PC-3 (cell line): ENCODE data around the gene RFT1. TPM values are rescaled to one million over a fixed set of nuclear protein-coding genes. Genes with fewer than 3 reads are reported as not detected.

Experiments used
- ATAC-seq: fragments of 200-7000 bp; cut with Tn5 transposase; 2 replicates; pipeline ENCODE4 v1.9.1; 2020; ENCODE audit warnings: mild to moderate bottlenecking, moderate library complexity
- BruUV-seq: library from RNA; stranded (reverse); fragments of 400-500 nt; replicated peaks from 2 replicates; lab custom pipeline; 2021; lab: Mats Ljungman, UMichigan
- CTCF ChIA-PET: fragments of 300-600 bp; sonication (Branson Sonifier 250); formaldehyde crosslinking; loops from one replicate; lab custom pipeline; 2022; ENCODE audit warnings: antibody characterized with exemption; lab: Charles Lee
- POLR2A ChIA-PET: fragments of 300-600 bp; sonication (Branson Sonifier 250); formaldehyde crosslinking; loops from one replicate; lab custom pipeline; 2022; ENCODE audit warnings: antibody characterized with exemption; ENCODE audit not compliant: unreplicated experiment; lab: Charles Lee
- DNase-seq: peaks from one replicate; pipeline ENCODE4 v3.0.0-alpha.2; 2015
- H2AFZ ChIP-seq: fragments of 300-600 bp; sonication (generic); 2 replicates; pipeline ENCODE4 v1.6.0; 2016; ENCODE audit warnings: antibody characterized with exemption, low read length
- H3F3A ChIP-seq: fragments of 300-600 bp; sonication (generic); one replicate; pipeline ENCODE4 v1.6.0; 2017; ENCODE audit warnings: antibody characterized with exemption, low read length, control low read depth, mild to moderate bottlenecking; ENCODE audit not compliant: unreplicated experiment
- H3K27ac ChIP-seq: fragments of 300-600 bp; sonication (generic); 2 replicates; pipeline ENCODE4 v1.5.1; 2016; ENCODE audit warnings: mild to moderate bottlenecking, low read length
- H3K27me3 ChIP-seq: fragments of 300-600 bp; sonication (generic); 2 replicates; pipeline ENCODE4 v1.6.1; 2016; ENCODE audit warnings: low read length, mixed read lengths
- H3K36me3 ChIP-seq: fragments of 300-600 bp; sonication (generic); 2 replicates; pipeline ENCODE4 v1.6.1; 2016; ENCODE audit warnings: low read depth, mixed run types, low read length, mixed read lengths
- H3K4me1 ChIP-seq: fragments of 300-600 bp; sonication (generic); 2 replicates; pipeline ENCODE4 v1.5.1; 2016; ENCODE audit warnings: low read length; ENCODE audit not compliant: insufficient read depth
- H3K4me2 ChIP-seq: fragments of 300-600 bp; sonication (generic); 2 replicates; pipeline ENCODE4 v1.6.0; 2016; ENCODE audit warnings: low read length
- H3K4me3 ChIP-seq: fragments of 300-600 bp; sonication (generic); 2 replicates; pipeline ENCODE4 v1.5.1; 2016; ENCODE audit warnings: mild to moderate bottlenecking, low read length, mixed read lengths
- H3K79me2 ChIP-seq: fragments of 300-600 bp; sonication (generic); 2 replicates; pipeline ENCODE4 v1.6.1; 2017; ENCODE audit warnings: low read length, mixed read lengths
- H3K9ac ChIP-seq: fragments of 300-600 bp; sonication (generic); 2 replicates; pipeline ENCODE4 v1.6.0; 2016; ENCODE audit warnings: mild to moderate bottlenecking, low read length
- H3K9me2 ChIP-seq: fragments of 300-600 bp; sonication (generic); replicated peaks from 2 replicates; pipeline ENCODE4 v1.6.1; 2016; ENCODE audit warnings: mixed run types, low read length, mixed read lengths
- H3K9me3 ChIP-seq: fragments of 300-600 bp; sonication (generic); 2 replicates; pipeline ENCODE4 v1.6.1; 2016; ENCODE audit warnings: low read length, mixed read lengths
- H4K20me1 ChIP-seq: fragments of 300-600 bp; sonication (generic); 2 replicates; pipeline ENCODE4 v1.6.1; 2016; ENCODE audit warnings: low read length, mixed read lengths
- EZH2 ChIP-seq: fragments of 300-600 bp; sonication (generic); IDR thresholded peaks from one replicate; pipeline ENCODE4 v1.6.1; 2017; ENCODE audit warnings: antibody characterized with exemption, mild to moderate bottlenecking, low read length; ENCODE audit not compliant: unreplicated experiment
- EZH2phosphoT487 ChIP-seq: fragments of 300-600 bp; sonication (generic); IDR thresholded peaks from 2 replicates; pipeline ENCODE4 v1.6.1; 2018; ENCODE audit warnings: mild to moderate bottlenecking, antibody characterized with exemption, low read length, borderline replicate concordance
- intact Hi-C: fragments of 100-400 bp; cut with micrococcal nuclease; formaldehyde crosslinking; loops from 2 replicates; pipeline ENCODE4 v1.9.0; 2023
- total RNA-seq: library from RNA; depleted of rRNA; stranded (reverse); fragments of >200 nt; gene quantifications from 2 replicates; pipeline ENCODE4 v1.2.3, GENCODE V29; 2014
- TF ChIP-seq, protein P1 (sequence below): fragments of 300-600 bp; sonication (generic); conservative IDR thresholded peaks from 2 replicates; pipeline ENCODE4 v1.5.1; 2017; ENCODE audit warnings: antibody characterized with exemption, low read depth, mild to moderate bottlenecking, low read length

The RFT1 gene
- total RNA-seq, 1 experiment from 2014 or later = 24.6 TPM

DNA sequence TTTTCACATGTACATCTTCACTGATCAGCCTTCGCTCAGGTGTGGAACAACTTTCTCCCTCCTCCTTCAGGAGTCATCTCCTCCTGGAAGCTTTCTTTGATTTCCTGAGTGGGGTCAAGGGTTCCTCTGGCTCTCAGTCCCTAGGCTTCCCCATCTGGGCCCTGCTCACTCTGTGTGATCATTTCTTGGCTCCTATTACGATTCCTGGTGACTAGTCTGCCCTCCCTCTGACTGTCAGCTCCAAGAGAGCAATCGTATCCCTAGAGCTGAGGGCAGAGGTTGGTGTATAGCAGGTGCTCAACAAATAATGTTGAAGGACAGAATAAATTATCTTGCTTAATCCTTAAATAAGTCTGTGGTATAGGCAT, 15.5 kb upstream of the RFT1 start:
- peak overlapping the region; percentile 77 for H3K4me2 ChIP-seq
- intact Hi-C loops = loop anchor here (1.0 to 2.0 kb wide), 2 partner anchors 11 to 15 kb away; partner anchors contain the start of gene PRKCD
- CTCF ChIA-PET = interaction anchor here (0.5 to 2.2 kb wide), 4 partner anchors 11 to 116 kb away, joined by 3 to 8 read pairs (median 4); partner anchors contain the start of gene PRKCD

DNA sequence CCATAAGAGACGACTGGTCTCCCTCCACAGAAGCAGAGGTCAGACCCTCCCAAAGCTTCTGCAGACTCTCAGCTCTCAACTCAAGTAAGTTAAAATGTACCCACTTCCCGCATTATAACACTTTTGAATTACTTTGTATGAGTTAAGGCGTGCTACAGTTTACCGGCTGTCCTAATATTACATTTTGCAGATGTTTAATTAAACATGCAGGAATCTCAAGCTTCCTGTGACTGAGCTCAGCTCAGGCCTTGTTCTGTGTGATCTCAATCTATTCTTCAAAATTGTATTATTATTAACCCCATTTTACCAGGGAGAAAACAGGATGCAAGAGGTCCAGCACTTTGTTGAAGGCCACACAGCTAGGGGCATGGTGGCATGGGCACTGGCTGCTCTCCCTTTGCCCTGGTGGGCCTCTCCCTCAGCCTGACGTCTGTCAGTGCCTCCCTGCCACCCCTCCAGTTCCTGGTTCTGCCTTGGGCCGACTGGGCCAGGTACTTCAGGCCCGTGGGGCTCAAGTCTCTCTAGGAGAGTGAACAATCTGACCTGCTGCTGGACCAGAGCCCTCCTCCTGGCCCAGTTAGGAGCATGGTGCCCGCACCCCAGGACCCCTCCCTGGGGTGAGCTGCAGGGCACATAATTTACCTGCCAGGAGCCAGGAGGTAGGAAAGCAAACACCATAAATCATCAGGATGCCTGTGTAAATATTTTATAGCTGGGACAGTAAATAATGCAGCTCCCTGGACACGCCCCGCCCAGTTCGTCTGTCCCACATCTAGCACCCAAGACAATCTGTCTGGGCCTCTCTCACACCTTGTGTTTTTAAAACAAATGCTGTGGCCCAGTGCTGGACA, 14.9 kb upstream of the RFT1 start:
- Histone ChIP-seq H3K27ac (peak overlapping the region; percentile 79), H3K4me2 (peak overlapping the region; percentile 77), H3K4me1 (peaks cover 57% of the 10 kb centered on the region), H3F3A (no peaks in the 10 kb centered on the region), H3K4me3 (peak overlapping the region; percentile 31; the same call in 1 of the 2 replicates), H3K36me3 (no peaks in the 10 kb centered on the region), H3K9me2 (no peaks in the 10 kb centered on the region), H3K9me3 (no peaks in the 10 kb centered on the region), H3K79me2 (no peaks in the 10 kb centered on the region), H4K20me1 (no peaks in the 10 kb centered on the region), H2AFZ (peak overlapping the region; percentile 27; the same call in 1 of the 2 replicates), H3K9ac (peak overlapping the region; percentile 29), H3K27me3 (no peaks in the 10 kb centered on the region)
- ATAC-seq (peak; percentile 71), DNase-seq (peak; percentile 85)
- no peak for TF ChIP-seq EZH2phosphoT487
- TF ChIP-seq EZH2 = no peak
- TF ChIP-seq, protein P1, sequence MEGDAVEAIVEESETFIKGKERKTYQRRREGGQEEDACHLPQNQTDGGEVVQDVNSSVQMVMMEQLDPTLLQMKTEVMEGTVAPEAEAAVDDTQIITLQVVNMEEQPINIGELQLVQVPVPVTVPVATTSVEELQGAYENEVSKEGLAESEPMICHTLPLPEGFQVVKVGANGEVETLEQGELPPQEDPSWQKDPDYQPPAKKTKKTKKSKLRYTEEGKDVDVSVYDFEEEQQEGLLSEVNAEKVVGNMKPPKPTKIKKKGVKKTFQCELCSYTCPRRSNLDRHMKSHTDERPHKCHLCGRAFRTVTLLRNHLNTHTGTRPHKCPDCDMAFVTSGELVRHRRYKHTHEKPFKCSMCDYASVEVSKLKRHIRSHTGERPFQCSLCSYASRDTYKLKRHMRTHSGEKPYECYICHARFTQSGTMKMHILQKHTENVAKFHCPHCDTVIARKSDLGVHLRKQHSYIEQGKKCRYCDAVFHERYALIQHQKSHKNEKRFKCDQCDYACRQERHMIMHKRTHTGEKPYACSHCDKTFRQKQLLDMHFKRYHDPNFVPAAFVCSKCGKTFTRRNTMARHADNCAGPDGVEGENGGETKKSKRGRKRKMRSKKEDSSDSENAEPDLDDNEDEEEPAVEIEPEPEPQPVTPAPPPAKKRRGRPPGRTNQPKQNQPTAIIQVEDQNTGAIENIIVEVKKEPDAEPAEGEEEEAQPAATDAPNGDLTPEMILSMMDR = no peak
- intact Hi-C loops = loop anchor here (1.0 to 2.0 kb wide), 2 partner anchors 11 to 16 kb away; partner anchors contain the start of gene PRKCD
- ChIA-PET CTCF (interaction anchor here (0.5 to 2.2 kb wide), 5 partner anchors 9 to 117 kb away, joined by 3 to 8 read pairs (median 5); partner anchors contain the start of gene PRKCD), POLR2A (interaction anchor here (0.9 kb wide), 1 partner anchor 16 kb away, joined by 4 read pairs; the partner anchor contains the start of gene PRKCD)
- no TSS peak for BruUV-seq

More for the DNA sequence above, 15.5 kb upstream of the RFT1 start:
- peak; percentile 71 for DNase-seq
- peak overlapping the region; percentile 79 for H3K27ac ChIP-seq
- POLR2A ChIA-PET = interaction anchor here (0.9 kb wide), 1 partner anchor 15 kb away, joined by 4 read pairs; the partner anchor contains the start of gene PRKCD
- H4K20me1 ChIP-seq = no peaks in the 10 kb centered on the region
- no peaks in the 10 kb centered on the region for H3K79me2 ChIP-seq
- no TSS peak for BruUV-seq
- H3K36me3 ChIP-seq = no peaks in the 10 kb centered on the region
- H2AFZ ChIP-seq = peak overlapping the region; percentile 27; the same call in 1 of the 2 replicates
- H3K9me3 ChIP-seq = no peaks in the 10 kb centered on the region
- H3K9me2 ChIP-seq = no peaks in the 10 kb centered on the region
- no peaks in the 10 kb centered on the region for H3K27me3 ChIP-seq
- peak overlapping the region; percentile 29 for H3K9ac ChIP-seq
- peak overlapping the region; percentile 31; the same call in 1 of the 2 replicates for H3K4me3 ChIP-seq
- peak; percentile 59 for ATAC-seq
- no peaks in the 10 kb centered on the region for H3F3A ChIP-seq
- H3K4me1 ChIP-seq = peaks cover 63% of the 10 kb centered on the region
- TF ChIP-seq, protein P1 = no peak
- no peak for TF ChIP-seq EZH2
- TF ChIP-seq EZH2phosphoT487 = no peak
